Mucosa of descending colon (tissue), 3 donors: ENCODE data around the gene OSBPL3. TPM values are rescaled to one million over a fixed set of nuclear protein-coding genes. Genes with fewer than 3 reads are reported as not detected.

Experiments
- ATAC-seq: fragments of 200-7000 bp; cut with Tn5 transposase; one replicate; pipeline ENCODE4 v1.9.1; 2020; ENCODE audit warnings: mild to moderate bottlenecking, moderate library complexity
- DNase-seq, 3 donors: peaks; one replicate each; pipeline ENCODE4 v3.0.0-alpha.2; 2020
- H3K36me3 ChIP-seq: fragments of 200-600 bp; one replicate; pipeline ENCODE4 v1.8.0; 2021; ENCODE audit warnings: low read depth, mild to moderate bottlenecking
- H3K4me1 ChIP-seq: fragments of 200-600 bp; one replicate; pipeline ENCODE4 v1.8.0; 2021; ENCODE audit warnings: low read depth, mild to moderate bottlenecking
- H3K4me3 ChIP-seq: fragments of 200-600 bp; one replicate; pipeline ENCODE4 v1.8.0; 2021; ENCODE audit warnings: mild to moderate bottlenecking
- H3K9me3 ChIP-seq: fragments of 200-600 bp; one replicate; pipeline ENCODE4 v1.8.0; 2021; ENCODE audit warnings: mild to moderate bottlenecking
- CTCF ChIP-seq: fragments of 200-600 bp; IDR thresholded peaks from one replicate; pipeline ENCODE4 v1.8.0; 2022; ENCODE audit warnings: antibody characterized with exemption, mild to moderate bottlenecking
- intact Hi-C, 2 donors: fragments of 100-400 bp; cut with DNase I in 1 of 2; cut with micrococcal nuclease in 1 of 2; formaldehyde crosslinking; loops; one replicate each; pipeline versions ENCODE4 v1.11.0 to v1.11.1; 2022; cut with DNase I, micrococcal nuclease
- total RNA-seq, 3 donors: library from RNA; stranded (reverse); fragmentation: NEBNext Ultra II Directional in 2 of 3; extraction: Animal tissue kit (Norgen Biotek cat#: 25700) in 2 of 3; gene quantifications; one replicate each; pipeline versions ENCODE4 v1.2.1 to v1.2.4, GENCODE V29; 2021 to 2023
- donor health status: DM: no; HTN: no; CAD: no; lungs with moderate emphysema.
- donor health status: DM: no; HTN: no; CAD: no.
- donor health status: DM: no; HTN: yes; CAD: no.

Gene OSBPL3
- total RNA-seq, 3 donors from 2014 or later: 9.0 to 15.4 (median 10.6) TPM

- TF ChIP-seq CTCF: no peak
- Histone ChIP-seq H3K9me3 (no peaks in the 10 kb centered on the region), H3K36me3 (no peaks in the 10 kb centered on the region), H3K4me1 (no peaks in the 10 kb centered on the region), H3K4me3 (no peak overlapping the region)
- intact Hi-C loops: no loop called here
- ATAC-seq (no peak), DNase-seq (no peak)
Observed at GRCh38 chr7:24752073-24752800, 227.7 kb downstream of the OSBPL3 start.

- no peaks in the 10 kb centered on the region for H3K9me3 ChIP-seq
- intact Hi-C loops: no loop called here
- DNase-seq (no peak), ATAC-seq (no peak)
- H3K4me1 ChIP-seq: no peaks in the 10 kb centered on the region
- no peaks in the 10 kb centered on the region for H3K36me3 ChIP-seq
- no peak overlapping the region for H3K4me3 ChIP-seq
- TF ChIP-seq CTCF: no peak
Observed at GRCh38 chr7:24751484-24751883, 228.5 kb downstream of the OSBPL3 start.

- no peaks in the 10 kb centered on the region for H3K36me3 ChIP-seq
- no peak for TF ChIP-seq CTCF
- DNase-seq (no peak), ATAC-seq (no peak)
- H3K4me1 ChIP-seq: no peaks in the 10 kb centered on the region
- H3K4me3 ChIP-seq: no peak overlapping the region
- intact Hi-C loops: no loop called here
- H3K9me3 ChIP-seq: no peaks in the 10 kb centered on the region
Observed at GRCh38 chr7:24750441-24751055, 229.4 kb downstream of the OSBPL3 start.

GRCh38 chr7:24748521-24748920 is 231.5 kb downstream of the OSBPL3 start:
- TF ChIP-seq CTCF: no peak
- Histone ChIP-seq H3K9me3 (no peaks in the 10 kb centered on the region), H3K4me1 (no peaks in the 10 kb centered on the region), H3K4me3 (no peak overlapping the region), H3K36me3 (no peaks in the 10 kb centered on the region)
- intact Hi-C loops: no loop called here
- ATAC-seq (no peak), DNase-seq (no peak)

Other genes with a start within 250 kb of the OSBPL3 start
- gene GSDME, start 222.7 kb downstream of the OSBPL3 start, total RNA-seq: 1 to 10 TPM in 2 of 3 donors, under 1 TPM in 1; 0.96 to 6.3 (median 2.3) TPM
- 100 to 1,000 TPM; 219 to 360 (median 339) TPM for gene CYCS, start 145.1 kb upstream of the OSBPL3 start, total RNA-seq
- not detected for gene NPVF, start 248.3 kb upstream of the OSBPL3 start, total RNA-seq